IMR-90 (cell line): Measurements from ENCODE around the gene EXOC6B.

Experiments used
- BHLHE40 ChIP-seq: fragments of 150-350 bp; IDR thresholded peaks from 2 replicates; pipeline ENCODE4 v1.6.1; 2016; ENCODE audit warnings: mild to moderate bottlenecking, low read depth, low read length
- CEBPB ChIP-seq: IDR thresholded peaks from 2 replicates; pipeline ENCODE4 v1.6.1; 2012; ENCODE audit warnings: low read depth, low read length, improper control_type of control experiment
- CHD1 ChIP-seq: IDR thresholded peaks from 2 replicates; pipeline ENCODE4 v1.6.1; 2012; ENCODE audit warnings: low read depth, low read length, improper control_type of control experiment
- FOS ChIP-seq: fragments of 150-350 bp; IDR thresholded peaks from 2 replicates; pipeline ENCODE4 v1.6.1; 2016; ENCODE audit warnings: low read depth, low read length
- MAFK ChIP-seq: IDR thresholded peaks from 2 replicates; pipeline ENCODE4 v1.6.1; 2012; ENCODE audit warnings: low read depth, low read length, improper control_type of control experiment
- MAZ ChIP-seq: IDR thresholded peaks from 2 replicates; pipeline ENCODE4 v1.6.1; 2012; ENCODE audit warnings: low read depth, mild to moderate bottlenecking, low read length, improper control_type of control experiment, moderate library complexity, borderline replicate concordance
- POLR2A ChIP-seq: IDR thresholded peaks from 2 replicates; pipeline ENCODE4 v1.6.1; 2012; ENCODE audit warnings: mild to moderate bottlenecking, low read depth, low read length
- RAD21 ChIP-seq: IDR thresholded peaks from 2 replicates; pipeline ENCODE4 v1.6.1; 2012; ENCODE audit warnings: low read length, improper control_type of control experiment
- RCOR1 ChIP-seq: IDR thresholded peaks from 2 replicates; pipeline ENCODE4 v1.6.1; 2012; ENCODE audit warnings: mild to moderate bottlenecking, low read length, improper control_type of control experiment; ENCODE audit not compliant: insufficient replicate concordance
- RFX5 ChIP-seq: IDR thresholded peaks from 2 replicates; pipeline ENCODE4 v1.8.0; 2012; ENCODE audit warnings: low read depth, mild to moderate bottlenecking, low read length, moderate library complexity
- SMC3 ChIP-seq: fragments of 150-350 bp; IDR thresholded peaks from 2 replicates; pipeline ENCODE4 v1.6.1; 2016; ENCODE audit warnings: low read depth, mild to moderate bottlenecking, antibody characterized with exemption, low read length, moderate library complexity
- TF ChIP-seq, protein P1 (sequence below): fragments of 150-350 bp; IDR thresholded peaks from 2 replicates; pipeline ENCODE4 v1.6.1; 2017; ENCODE audit warnings: mild to moderate bottlenecking, antibody characterized with exemption, low read length, low read depth
- TF ChIP-seq, protein P2 (sequence below): conservative IDR thresholded peaks from 2 replicates; pipeline ENCODE4 v1.5.1; 2012; ENCODE audit warnings: mild to moderate bottlenecking, low read depth, low read length, improper control_type of control experiment
- TF ChIP-seq, protein P3 (sequence below): fragments of 150-350 bp; IDR thresholded peaks from 2 replicates; pipeline ENCODE4 v1.6.1; 2016; ENCODE audit warnings: low read depth, mild to moderate bottlenecking, low read length, moderate library complexity, borderline replicate concordance

DNA sequence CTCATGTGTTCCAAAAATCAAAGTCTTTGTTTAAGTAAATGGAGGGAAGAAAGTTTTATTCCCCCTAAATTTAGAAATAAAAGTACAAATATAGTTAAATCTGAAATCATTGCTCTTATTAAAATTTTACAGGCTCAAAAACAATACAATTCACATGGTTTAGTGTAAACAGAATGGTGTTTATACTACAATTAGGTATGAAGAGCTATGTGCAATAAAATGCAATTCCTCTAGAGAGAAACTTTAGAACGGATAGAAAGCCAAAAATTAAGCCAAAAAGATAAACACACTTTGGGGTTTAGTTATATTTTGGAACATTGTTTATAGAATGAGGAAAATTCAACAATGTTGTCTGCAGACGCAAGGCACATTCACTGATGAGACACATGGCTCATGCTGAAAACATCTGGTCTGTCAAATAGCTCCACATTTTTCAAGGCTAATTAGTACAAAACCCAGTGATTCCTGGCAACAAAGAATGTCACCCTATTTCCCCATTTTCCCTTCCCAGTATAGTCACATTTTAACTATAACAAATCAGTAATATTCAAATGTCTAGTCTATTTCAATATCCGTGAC, 103.3 kb downstream of the EXOC6B start:
- TF ChIP-seq RAD21 (no peak), SMC3 (no peak), CEBPB (no peak), MAFK (no peak), POLR2A (no peak), CHD1 (no peak), RCOR1 (no peak), BHLHE40 (peak; percentile 58; the same call in 1 of the 2 replicates), MAZ (no peak), RFX5 (no peak), FOS (0 out of 2 replicates have a peak, but pooled peaks have one; percentile 21)
- TF ChIP-seq, protein P1, sequence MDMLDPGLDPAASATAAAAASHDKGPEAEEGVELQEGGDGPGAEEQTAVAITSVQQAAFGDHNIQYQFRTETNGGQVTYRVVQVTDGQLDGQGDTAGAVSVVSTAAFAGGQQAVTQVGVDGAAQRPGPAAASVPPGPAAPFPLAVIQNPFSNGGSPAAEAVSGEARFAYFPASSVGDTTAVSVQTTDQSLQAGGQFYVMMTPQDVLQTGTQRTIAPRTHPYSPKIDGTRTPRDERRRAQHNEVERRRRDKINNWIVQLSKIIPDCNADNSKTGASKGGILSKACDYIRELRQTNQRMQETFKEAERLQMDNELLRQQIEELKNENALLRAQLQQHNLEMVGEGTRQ, result no peak
- TF ChIP-seq, protein P2, sequence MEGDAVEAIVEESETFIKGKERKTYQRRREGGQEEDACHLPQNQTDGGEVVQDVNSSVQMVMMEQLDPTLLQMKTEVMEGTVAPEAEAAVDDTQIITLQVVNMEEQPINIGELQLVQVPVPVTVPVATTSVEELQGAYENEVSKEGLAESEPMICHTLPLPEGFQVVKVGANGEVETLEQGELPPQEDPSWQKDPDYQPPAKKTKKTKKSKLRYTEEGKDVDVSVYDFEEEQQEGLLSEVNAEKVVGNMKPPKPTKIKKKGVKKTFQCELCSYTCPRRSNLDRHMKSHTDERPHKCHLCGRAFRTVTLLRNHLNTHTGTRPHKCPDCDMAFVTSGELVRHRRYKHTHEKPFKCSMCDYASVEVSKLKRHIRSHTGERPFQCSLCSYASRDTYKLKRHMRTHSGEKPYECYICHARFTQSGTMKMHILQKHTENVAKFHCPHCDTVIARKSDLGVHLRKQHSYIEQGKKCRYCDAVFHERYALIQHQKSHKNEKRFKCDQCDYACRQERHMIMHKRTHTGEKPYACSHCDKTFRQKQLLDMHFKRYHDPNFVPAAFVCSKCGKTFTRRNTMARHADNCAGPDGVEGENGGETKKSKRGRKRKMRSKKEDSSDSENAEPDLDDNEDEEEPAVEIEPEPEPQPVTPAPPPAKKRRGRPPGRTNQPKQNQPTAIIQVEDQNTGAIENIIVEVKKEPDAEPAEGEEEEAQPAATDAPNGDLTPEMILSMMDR, result no peak
- TF ChIP-seq, protein P3, sequence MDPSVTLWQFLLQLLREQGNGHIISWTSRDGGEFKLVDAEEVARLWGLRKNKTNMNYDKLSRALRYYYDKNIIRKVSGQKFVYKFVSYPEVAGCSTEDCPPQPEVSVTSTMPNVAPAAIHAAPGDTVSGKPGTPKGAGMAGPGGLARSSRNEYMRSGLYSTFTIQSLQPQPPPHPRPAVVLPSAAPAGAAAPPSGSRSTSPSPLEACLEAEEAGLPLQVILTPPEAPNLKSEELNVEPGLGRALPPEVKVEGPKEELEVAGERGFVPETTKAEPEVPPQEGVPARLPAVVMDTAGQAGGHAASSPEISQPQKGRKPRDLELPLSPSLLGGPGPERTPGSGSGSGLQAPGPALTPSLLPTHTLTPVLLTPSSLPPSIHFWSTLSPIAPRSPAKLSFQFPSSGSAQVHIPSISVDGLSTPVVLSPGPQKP, result no peak
